GM19395 (cell line): Measurements from ENCODE around the gene AUTS2.

ENCODE experiments used
- ATAC-seq: cut with Tn5 transposase; IDR thresholded peaks from one replicate; pipeline ENCODE4 v1.9.1; 2021; ENCODE audit warnings: mild to moderate bottlenecking, moderate library complexity; ENCODE audit not compliant: unreplicated experiment

The AUTS2 gene

GRCh38 chr7:70544016-70544415 is 945.7 kb downstream of the AUTS2 start:
- ATAC-seq = no peak

GRCh38 chr7:70545214-70545613 is 946.9 kb downstream of the AUTS2 start:
- no peak for ATAC-seq

- ATAC-seq = no peak
Measured at GRCh38 chr7:70552141-70552540, 953.9 kb downstream of the AUTS2 start.

- ATAC-seq = no peak
Measured at GRCh38 chr7:70553364-70553763, 955.1 kb downstream of the AUTS2 start.

- no peak for ATAC-seq
Measured at GRCh38 chr7:70554646-70555045, 956.4 kb downstream of the AUTS2 start.

GRCh38 chr7:70556761-70557160 is 958.5 kb downstream of the AUTS2 start:
- no peak for ATAC-seq

- no peak for ATAC-seq
Measured at GRCh38 chr7:70557338-70557737, 959.1 kb downstream of the AUTS2 start.

- no peak for ATAC-seq
Measured at GRCh38 chr7:70559815-70560214, 961.5 kb downstream of the AUTS2 start.

GRCh38 chr7:70563960-70564359 is 965.7 kb downstream of the AUTS2 start:
- no peak for ATAC-seq

- no peak for ATAC-seq
Measured at GRCh38 chr7:70565721-70566370, 967.6 kb downstream of the AUTS2 start.

GRCh38 chr7:70566671-70567070 is 968.4 kb downstream of the AUTS2 start:
- ATAC-seq = no peak

- ATAC-seq = no peak
Measured at GRCh38 chr7:70568674-70569334, 970.5 kb downstream of the AUTS2 start.

GRCh38 chr7:70569335-70569819 is 971.1 kb downstream of the AUTS2 start:
- ATAC-seq = no peak

- ATAC-seq = no peak
Measured at GRCh38 chr7:70570029-70570428, 971.8 kb downstream of the AUTS2 start.

- no peak for ATAC-seq
Measured at GRCh38 chr7:70570961-70571360, 972.7 kb downstream of the AUTS2 start.

- no peak for ATAC-seq
Measured at GRCh38 chr7:70571403-70571934, 973.2 kb downstream of the AUTS2 start.

- no peak for ATAC-seq
Measured at GRCh38 chr7:70571961-70572360, 973.7 kb downstream of the AUTS2 start.

- ATAC-seq = no peak
Measured at GRCh38 chr7:70572571-70572970, 974.3 kb downstream of the AUTS2 start.

GRCh38 chr7:70573071-70573661 is 974.9 kb downstream of the AUTS2 start:
- no peak for ATAC-seq

GRCh38 chr7:70573696-70574095 is 975.4 kb downstream of the AUTS2 start:
- ATAC-seq = no peak

- no peak for ATAC-seq
Measured at GRCh38 chr7:70574314-70574834, 976.1 kb downstream of the AUTS2 start.
